Vagina (tissue), 2 donors: Measurements from ENCODE around the gene UGGT1. TPM values are rescaled to one million over a fixed set of nuclear protein-coding genes. Genes with fewer than 3 reads are reported as not detected.

ENCODE experiments used
- DNase-seq, 2 donors: peaks; one replicate each; pipeline ENCODE4 v3.0.0-alpha.2; 2017; ENCODE audit errors: extremely low spot score in 2 of 2
- H3K27ac ChIP-seq: fragments of 200-600 bp; sonication (generic); one replicate; pipeline ENCODE4 v1.5.1; 2019
- H3K27me3 ChIP-seq: fragments of 200-600 bp; sonication (generic); one replicate; pipeline ENCODE4 v1.5.1; 2019
- H3K36me3 ChIP-seq, 2 donors: fragments of 200-600 bp; sonication (generic); one replicate each; pipeline ENCODE4 v1.5.1; 2017 to 2019
- H3K4me1 ChIP-seq: fragments of 200-600 bp; sonication (generic); one replicate; pipeline ENCODE4 v1.5.1; 2019
- H3K4me3 ChIP-seq, 2 donors: fragments of 200-600 bp; sonication (generic); 1 replicate in 1 of 2; 2 replicates in 1 of 2; pipeline ENCODE4 v1.5.1; 2016 to 2019
- H3K9me3 ChIP-seq: fragments of 200-600 bp; sonication (generic); one replicate; pipeline ENCODE4 v1.5.1; 2019
- POLR2A ChIP-seq, 2 donors: fragments of 450-650 bp; IDR thresholded peaks; one replicate each; pipeline ENCODE4 v1.6.1; 2017; ENCODE audit warnings: antibody characterized with exemption in 2 of 2, mild to moderate bottlenecking in 2 of 2, moderate library complexity in 2 of 2
- POLR2AphosphoS5 ChIP-seq, 2 donors: sonication (generic); formaldehyde crosslinking; IDR thresholded peaks; one replicate each; pipeline ENCODE4 v1.9.0; 2017; ENCODE audit warnings: antibody characterized with exemption in 2 of 2, mild to moderate bottlenecking in 2 of 2, low read depth in 1 of 2; ENCODE audit not compliant: insufficient read depth in 1 of 2
- intact Hi-C: fragments of 100-400 bp; cut with DNase I; formaldehyde crosslinking; loops from one replicate; pipeline ENCODE4 v1.15.1; 2023
- small RNA-seq: library from RNA; depleted of rRNA; stranded (forward); fragments of <200 nt; gene quantifications from one replicate; pipeline ENCODE3, GENCODE V24; 2016
- total RNA-seq: library from RNA; depleted of rRNA; stranded (reverse); fragments of >200 nt; gene quantifications from one replicate; pipeline ENCODE4 v1.2.3, GENCODE V29; 2016
- TF ChIP-seq, protein P1 (sequence below), 3 experiments: fragments of 450-650 bp in 2 of 3; fragments of 200-600 bp in 1 of 3; sonication (generic) in 1 of 3; IDR thresholded peaks; one replicate each; pipeline ENCODE4 v1.5.1; 2017 to 2019; ENCODE audit warnings: antibody characterized with exemption in 3 of 3, mild to moderate bottlenecking in 2 of 3, moderate library complexity in 2 of 3

Gene UGGT1
- total RNA-seq, 1 donor from 2014 or later, result 40.5 TPM

DNA sequence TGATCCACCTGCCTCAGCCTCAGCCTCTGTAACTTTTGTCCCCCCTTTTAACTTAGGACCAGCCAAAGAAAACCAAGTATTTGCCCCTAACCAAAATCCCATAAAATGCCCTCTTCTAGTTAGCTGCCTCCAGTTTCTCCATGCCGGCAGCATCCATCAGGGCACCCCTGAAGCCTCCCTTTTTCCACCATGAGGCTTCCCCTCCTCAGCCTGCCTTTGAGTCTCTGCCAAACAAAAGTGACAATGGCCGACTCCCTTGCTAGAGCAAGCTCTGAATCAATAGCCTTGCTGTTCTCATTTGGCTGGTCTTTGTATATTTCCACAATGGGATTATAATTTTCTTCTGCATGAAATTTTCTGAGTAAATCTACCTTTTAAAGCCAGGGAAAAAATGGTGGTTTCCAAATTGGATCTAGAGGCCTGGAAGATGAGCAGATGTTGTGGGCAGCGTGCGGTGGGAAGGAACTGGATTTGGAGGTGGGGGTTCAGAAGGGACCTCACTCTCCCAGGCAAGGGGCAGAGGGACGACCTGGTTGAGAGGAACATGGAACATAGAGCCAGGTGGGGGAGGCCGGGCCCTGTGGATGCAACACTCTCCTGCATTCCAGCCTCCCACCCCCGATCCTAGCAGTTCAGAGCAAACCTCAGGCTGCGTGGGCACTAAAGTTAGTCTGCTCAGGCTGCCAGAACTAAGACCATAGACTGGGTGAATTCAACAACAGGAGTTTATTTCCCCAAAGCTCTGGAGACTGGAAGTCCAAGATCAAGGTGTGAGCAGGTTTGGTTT lies 147.1 kb downstream of the UGGT1 start:
- no peaks in the 10 kb centered on the region for H3K27me3 ChIP-seq
- no peaks in the 10 kb centered on the region for H3K36me3 ChIP-seq
- H3K4me1 ChIP-seq, result peaks cover 5% of the 10 kb centered on the region
- intact Hi-C loops, result no loop called here
- no peaks in the 10 kb centered on the region for H3K9me3 ChIP-seq
- no peak overlapping the region for H3K27ac ChIP-seq
- no peak for TF ChIP-seq POLR2AphosphoS5 (IDR thresholded peaks at IDR 0.05; ENCODE audit: insufficient read depth in 1 of 2, low read depth in 1 of 2)
- no peak for TF ChIP-seq POLR2A (IDR thresholded peaks at IDR 0.05)
- TF ChIP-seq, protein P1, sequence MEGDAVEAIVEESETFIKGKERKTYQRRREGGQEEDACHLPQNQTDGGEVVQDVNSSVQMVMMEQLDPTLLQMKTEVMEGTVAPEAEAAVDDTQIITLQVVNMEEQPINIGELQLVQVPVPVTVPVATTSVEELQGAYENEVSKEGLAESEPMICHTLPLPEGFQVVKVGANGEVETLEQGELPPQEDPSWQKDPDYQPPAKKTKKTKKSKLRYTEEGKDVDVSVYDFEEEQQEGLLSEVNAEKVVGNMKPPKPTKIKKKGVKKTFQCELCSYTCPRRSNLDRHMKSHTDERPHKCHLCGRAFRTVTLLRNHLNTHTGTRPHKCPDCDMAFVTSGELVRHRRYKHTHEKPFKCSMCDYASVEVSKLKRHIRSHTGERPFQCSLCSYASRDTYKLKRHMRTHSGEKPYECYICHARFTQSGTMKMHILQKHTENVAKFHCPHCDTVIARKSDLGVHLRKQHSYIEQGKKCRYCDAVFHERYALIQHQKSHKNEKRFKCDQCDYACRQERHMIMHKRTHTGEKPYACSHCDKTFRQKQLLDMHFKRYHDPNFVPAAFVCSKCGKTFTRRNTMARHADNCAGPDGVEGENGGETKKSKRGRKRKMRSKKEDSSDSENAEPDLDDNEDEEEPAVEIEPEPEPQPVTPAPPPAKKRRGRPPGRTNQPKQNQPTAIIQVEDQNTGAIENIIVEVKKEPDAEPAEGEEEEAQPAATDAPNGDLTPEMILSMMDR (IDR thresholded peaks at IDR 0.05), result no peak
- DNase-seq, result peak in 1 of 2 donors; percentile 29
- no peak overlapping the region for H3K4me3 ChIP-seq

DNA sequence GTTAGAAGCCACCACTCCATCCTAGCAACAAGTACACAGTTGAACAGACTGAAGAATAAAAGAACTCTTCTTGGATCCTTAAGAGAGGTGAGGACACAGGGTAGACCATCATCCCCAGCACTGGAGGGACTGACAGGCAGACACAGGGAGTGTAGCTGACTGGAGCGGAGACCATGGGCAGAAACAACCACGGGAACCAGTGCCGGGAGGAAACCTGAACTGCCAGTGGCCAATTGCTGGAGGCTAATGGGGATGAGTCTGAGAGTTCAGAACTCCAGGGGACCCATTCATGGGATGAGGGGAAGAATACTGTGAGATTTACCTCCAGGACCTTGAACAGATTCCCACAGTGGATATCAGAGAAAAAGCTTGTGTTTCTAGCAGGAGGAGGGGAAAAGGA lies 150.9 kb downstream of the UGGT1 start:
- DNase-seq, result peak in 1 of 2 donors; percentile 60
- TF ChIP-seq, protein P1 (IDR thresholded peaks at IDR 0.05), result no peak
- TF ChIP-seq POLR2AphosphoS5 (IDR thresholded peaks at IDR 0.05; ENCODE audit: insufficient read depth in 1 of 2, low read depth in 1 of 2) (no peak), POLR2A (IDR thresholded peaks at IDR 0.05) (no peak)
- Histone ChIP-seq H3K4me1 (no peaks in the 10 kb centered on the region), H3K4me3 (no peak overlapping the region), H3K27me3 (no peaks in the 10 kb centered on the region), H3K9me3 (no peaks in the 10 kb centered on the region), H3K36me3 (no peaks in the 10 kb centered on the region), H3K27ac (no peak overlapping the region)
- intact Hi-C loops, result no loop called here

Small RNAs within 50 kb of the gene (small RNA-seq; reads per million reads assigned to genes)
- not detected for gene AC108059.2
- gene AC108059.3, result not detected
- gene DYNLT3P2, result not detected
- gene RF00019, result not detected

Other genes starting within 250 kb of the UGGT1 start
- gene POLR2D, start 233.0 kb upstream of the UGGT1 start, total RNA-seq, result 11.8 TPM
- 15.2 TPM for gene AMMECR1L, start 205.2 kb upstream of the UGGT1 start, total RNA-seq
- 14.2 TPM for gene SAP130, start 63.1 kb upstream of the UGGT1 start, total RNA-seq
- gene HS6ST1, start 227.7 kb downstream of the UGGT1 start, total RNA-seq, result 68.5 TPM